BLaER1 (cell line): ENCODE measurements around the gene CHI3L1.

Source experiments
- H3K27ac ChIP-seq: shearing (Covaris generic); formaldehyde crosslinking; 2 replicates; pipeline ENCODE4 v1.8.1; 2022
- H3K27me3 ChIP-seq: shearing (Covaris generic); formaldehyde crosslinking; 2 replicates; pipeline ENCODE4 v1.8.1; 2022
- H3K36me3 ChIP-seq: shearing (Covaris generic); formaldehyde crosslinking; 2 replicates; pipeline ENCODE4 v1.8.1; 2022
- H3K4me1 ChIP-seq: shearing (Covaris generic); formaldehyde crosslinking; 2 replicates; pipeline ENCODE4 v1.8.1; 2022
- H3K4me2 ChIP-seq: shearing (Covaris generic); formaldehyde crosslinking; 2 replicates; pipeline ENCODE4 v1.8.1; 2022
- H3K4me3 ChIP-seq: shearing (Covaris generic); formaldehyde crosslinking; 2 replicates; pipeline ENCODE4 v1.8.1; 2022
- H3K9ac ChIP-seq: shearing (Covaris generic); formaldehyde crosslinking; 2 replicates; pipeline ENCODE4 v1.8.1; 2022
- H3K9me3 ChIP-seq: shearing (Covaris generic); formaldehyde crosslinking; 2 replicates; pipeline ENCODE4 v1.8.1; 2022
- H4K20me1 ChIP-seq: shearing (Covaris generic); formaldehyde crosslinking; 2 replicates; pipeline ENCODE4 v1.8.1; 2022
- Cebpa-rat ChIP-seq: shearing (Covaris generic); IDR thresholded peaks from 2 replicates; pipeline ENCODE4 v1.8.1; 2022

The CHI3L1 gene

DNA sequence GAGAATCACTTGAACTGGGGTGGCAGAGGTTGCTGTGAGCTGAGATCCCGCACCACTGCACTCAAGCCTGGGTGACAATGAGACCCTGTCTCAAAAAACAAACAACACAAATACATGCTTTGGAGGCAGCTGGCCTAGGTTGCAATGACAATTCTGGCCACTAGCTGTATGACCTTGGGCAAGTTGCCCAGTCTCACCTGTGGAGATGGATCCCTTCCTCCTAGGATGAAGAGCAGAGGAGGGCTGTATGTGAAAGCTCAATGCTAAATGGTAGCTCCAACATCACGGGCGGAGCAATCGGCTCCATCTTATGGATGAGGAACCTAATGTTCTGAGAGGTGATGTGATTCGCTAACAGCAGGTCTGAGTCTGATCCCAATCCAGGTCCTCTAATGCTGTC is 38.4 kb downstream of the CHI3L1 start:
- H3K36me3 ChIP-seq = no peaks in the 10 kb centered on the region
- peaks cover 100% of the 10 kb centered on the region for H3K4me1 ChIP-seq
- peak overlapping the region; percentile 48 for H3K4me2 ChIP-seq
- no peak overlapping the region for H3K9ac ChIP-seq
- no peaks in the 10 kb centered on the region for H3K27me3 ChIP-seq
- H3K9me3 ChIP-seq = no peaks in the 10 kb centered on the region
- no peak for TF ChIP-seq Cebpa-rat
- no peak overlapping the region for H3K4me3 ChIP-seq
- no peaks in the 10 kb centered on the region for H4K20me1 ChIP-seq
- H3K27ac ChIP-seq = no peak overlapping the region

GRCh38 chr1:203147376-203147775 is 39.1 kb downstream of the CHI3L1 start:
- no peaks in the 10 kb centered on the region for H4K20me1 ChIP-seq
- no peak overlapping the region for H3K9ac ChIP-seq
- H3K27ac ChIP-seq = peak overlapping the region; percentile 28; the same call in 1 of the 2 replicates
- H3K4me2 ChIP-seq = peak overlapping the region; percentile 48; the same call in 1 of the 2 replicates
- no peaks in the 10 kb centered on the region for H3K9me3 ChIP-seq
- no peak overlapping the region for H3K4me3 ChIP-seq
- H3K4me1 ChIP-seq = peaks cover 100% of the 10 kb centered on the region
- TF ChIP-seq Cebpa-rat = no peak
- no peaks in the 10 kb centered on the region for H3K36me3 ChIP-seq
- H3K27me3 ChIP-seq = no peaks in the 10 kb centered on the region

DNA sequence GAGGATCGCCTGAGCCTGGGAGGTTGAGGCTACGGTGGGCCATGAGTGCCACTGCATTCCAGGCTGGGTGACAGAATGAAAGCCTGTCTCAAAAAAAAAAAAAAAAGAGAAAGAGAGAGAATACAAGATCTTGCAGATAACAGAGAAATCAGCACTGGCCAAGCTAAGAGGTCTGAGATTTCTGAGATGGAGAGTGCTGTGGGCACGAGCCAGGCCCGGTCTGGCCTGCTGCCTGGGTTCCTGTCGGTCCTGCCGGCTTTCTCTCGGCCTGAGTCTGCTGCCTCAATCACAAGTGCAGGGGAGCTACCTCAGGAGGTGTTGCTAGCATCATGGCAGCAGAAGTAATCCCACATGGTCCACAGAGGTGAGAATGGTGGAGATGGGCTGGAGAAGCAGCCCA is 40.0 kb downstream of the CHI3L1 start:
- Histone ChIP-seq H3K27ac (peak overlapping the region; percentile 39; the same call in 1 of the 2 replicates), H3K27me3 (no peaks in the 10 kb centered on the region), H3K4me1 (peaks cover 100% of the 10 kb centered on the region), H3K4me3 (no peak overlapping the region), H4K20me1 (no peaks in the 10 kb centered on the region), H3K9me3 (no peaks in the 10 kb centered on the region), H3K36me3 (no peaks in the 10 kb centered on the region), H3K9ac (no peak overlapping the region; the same call in 1 of the 2 replicates), H3K4me2 (peak overlapping the region; percentile 84)
- TF ChIP-seq Cebpa-rat = no peak

- TF ChIP-seq Cebpa-rat = no peak
- Histone ChIP-seq H3K4me3 (no peak overlapping the region), H4K20me1 (no peaks in the 10 kb centered on the region)
Measured at GRCh38 chr1:203146042-203146369, 40.5 kb downstream of the CHI3L1 start.

DNA sequence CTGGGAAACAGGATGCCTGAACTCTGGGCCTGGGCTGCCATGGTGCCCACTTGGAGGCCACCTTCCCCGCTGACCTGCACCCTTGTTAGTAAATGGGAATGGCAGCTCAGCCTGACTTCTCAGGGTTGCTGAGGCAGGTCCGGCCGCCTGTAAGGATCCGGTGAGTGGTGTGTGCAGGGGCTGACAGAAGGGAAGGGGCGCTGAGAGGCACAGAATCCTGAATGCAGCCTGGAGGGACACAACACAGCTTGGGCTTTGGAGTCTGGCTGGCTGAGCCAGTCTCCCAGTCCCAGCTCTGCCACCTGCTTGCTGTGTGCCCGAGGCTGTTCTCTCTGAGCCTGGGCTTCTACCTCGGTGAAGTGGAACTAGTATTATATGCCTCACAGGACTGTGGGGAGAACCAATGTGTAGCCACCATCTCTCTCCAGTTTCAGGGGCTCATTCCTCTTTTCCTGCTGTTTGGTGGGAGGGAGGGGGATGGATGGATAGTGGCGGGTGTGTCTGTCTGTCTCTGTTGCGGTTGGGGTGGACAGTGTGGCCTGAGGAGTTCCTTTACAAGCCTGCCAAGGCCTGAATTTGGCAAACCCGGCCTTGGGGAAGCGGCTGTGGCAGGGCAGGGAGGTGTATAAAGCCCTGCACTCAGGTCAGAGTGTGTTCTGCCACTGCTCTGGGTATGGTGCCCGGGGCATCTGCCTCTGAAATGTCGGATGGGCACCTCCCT is 41.0 kb downstream of the CHI3L1 start:
- no peaks in the 10 kb centered on the region for H3K9me3 ChIP-seq
- no peak for TF ChIP-seq Cebpa-rat
- H3K36me3 ChIP-seq = no peaks in the 10 kb centered on the region
- H3K27me3 ChIP-seq = no peaks in the 10 kb centered on the region
- H4K20me1 ChIP-seq = no peaks in the 10 kb centered on the region
- H3K4me1 ChIP-seq = peaks cover 100% of the 10 kb centered on the region
- H3K4me2 ChIP-seq = peak overlapping the region; percentile 84
- peak overlapping the region; percentile 73 for H3K27ac ChIP-seq
- no peak overlapping the region; the same call in 1 of the 2 replicates for H3K9ac ChIP-seq
- no peak overlapping the region for H3K4me3 ChIP-seq

More at GRCh38 chr1:203146042-203146369, 40.5 kb downstream of the CHI3L1 start:
- Histone ChIP-seq H3K36me3 (no peaks in the 10 kb centered on the region), H3K9ac (no peak overlapping the region; the same call in 1 of the 2 replicates), H3K4me1 (peaks cover 100% of the 10 kb centered on the region), H3K9me3 (no peaks in the 10 kb centered on the region), H3K27ac (peak overlapping the region; percentile 73), H3K4me2 (peak overlapping the region; percentile 84), H3K27me3 (no peaks in the 10 kb centered on the region)

- H4K20me1 ChIP-seq = no peaks in the 10 kb centered on the region
- H3K4me3 ChIP-seq = no peak overlapping the region
- no peaks in the 10 kb centered on the region for H3K27me3 ChIP-seq
- no peaks in the 10 kb centered on the region for H3K9me3 ChIP-seq
- H3K36me3 ChIP-seq = no peaks in the 10 kb centered on the region
- H3K9ac ChIP-seq = no peak overlapping the region
- no peak for TF ChIP-seq Cebpa-rat
- H3K27ac ChIP-seq = peak overlapping the region; percentile 73; the same call in 1 of the 2 replicates
- peak overlapping the region; percentile 84 for H3K4me2 ChIP-seq
- peaks cover 100% of the 10 kb centered on the region for H3K4me1 ChIP-seq
Measured at GRCh38 chr1:203144661-203145060, 41.8 kb downstream of the CHI3L1 start.

- Histone ChIP-seq H3K4me3 (no peak overlapping the region), H3K4me1 (peaks cover 96% of the 10 kb centered on the region)
Measured at GRCh38 chr1:203143641-203144040, 42.9 kb downstream of the CHI3L1 start.

GRCh38 chr1:203142684-203143408 is 43.7 kb downstream of the CHI3L1 start:
- Histone ChIP-seq H3K9me3 (no peaks in the 10 kb centered on the region), H3K4me1 (peaks cover 88% of the 10 kb centered on the region), H3K27ac (peak overlapping the region; percentile 73), H3K27me3 (no peaks in the 10 kb centered on the region), H4K20me1 (no peaks in the 10 kb centered on the region), H3K4me2 (peak overlapping the region; percentile 84), H3K9ac (peak overlapping the region; percentile 16; the same call in 1 of the 2 replicates), H3K36me3 (no peaks in the 10 kb centered on the region), H3K4me3 (peak overlapping the region; percentile 4; the same call in 1 of the 2 replicates)
- TF ChIP-seq Cebpa-rat = no peak

More at GRCh38 chr1:203143641-203144040, 42.9 kb downstream of the CHI3L1 start:
- H4K20me1 ChIP-seq = no peaks in the 10 kb centered on the region
- TF ChIP-seq Cebpa-rat = no peak
- no peaks in the 10 kb centered on the region for H3K9me3 ChIP-seq
- no peaks in the 10 kb centered on the region for H3K36me3 ChIP-seq
- no peak overlapping the region for H3K9ac ChIP-seq
- H3K4me2 ChIP-seq = peak overlapping the region; percentile 84
- H3K27me3 ChIP-seq = no peaks in the 10 kb centered on the region
- H3K27ac ChIP-seq = peak overlapping the region; percentile 73

GRCh38 chr1:203142124-203142523 is 44.4 kb downstream of the CHI3L1 start:
- Histone ChIP-seq H4K20me1 (no peaks in the 10 kb centered on the region), H3K4me3 (no peak overlapping the region), H3K9ac (no peak overlapping the region), H3K27ac (peak overlapping the region; percentile 73), H3K27me3 (no peaks in the 10 kb centered on the region), H3K36me3 (no peaks in the 10 kb centered on the region), H3K4me2 (peak overlapping the region; percentile 84), H3K4me1 (peaks cover 83% of the 10 kb centered on the region), H3K9me3 (no peaks in the 10 kb centered on the region)
- no peak for TF ChIP-seq Cebpa-rat
